HG02798 (cell line): ENCODE results near the gene SPIB.
"Not testable (repeated sequence)": the region's sequence is repeated elsewhere in the genome, so short reads cannot be mapped to it uniquely, and the experiment has no call there.

Experiments
- ATAC-seq: cut with Tn5 transposase; IDR thresholded peaks from one replicate; pipeline ENCODE4 v1.9.1; 2021; ENCODE audit warnings: mild to moderate bottlenecking; ENCODE audit not compliant: unreplicated experiment, poor library complexity

SPIB gene

DNA sequence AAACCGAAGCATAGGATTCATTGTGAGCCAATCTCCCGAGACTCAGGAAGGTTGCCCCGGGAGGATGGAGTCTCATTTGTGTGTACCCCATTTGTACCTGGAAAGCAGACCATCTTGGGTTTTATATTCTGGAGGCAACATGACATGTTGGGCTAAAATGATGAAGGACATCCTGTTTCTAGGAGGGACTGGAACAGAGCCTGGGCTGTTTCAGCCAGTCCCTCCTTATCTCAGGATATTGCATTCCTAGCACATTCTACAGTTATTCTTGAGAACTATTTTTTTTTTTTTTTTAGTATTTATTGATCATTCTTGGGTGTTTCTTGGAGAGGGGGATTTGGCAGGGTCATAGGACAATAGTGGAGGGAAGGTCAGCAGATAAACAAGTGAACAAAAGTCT, 28.4 kb upstream of the SPIB start:
- ATAC-seq, result not testable (repeated sequence)

DNA sequence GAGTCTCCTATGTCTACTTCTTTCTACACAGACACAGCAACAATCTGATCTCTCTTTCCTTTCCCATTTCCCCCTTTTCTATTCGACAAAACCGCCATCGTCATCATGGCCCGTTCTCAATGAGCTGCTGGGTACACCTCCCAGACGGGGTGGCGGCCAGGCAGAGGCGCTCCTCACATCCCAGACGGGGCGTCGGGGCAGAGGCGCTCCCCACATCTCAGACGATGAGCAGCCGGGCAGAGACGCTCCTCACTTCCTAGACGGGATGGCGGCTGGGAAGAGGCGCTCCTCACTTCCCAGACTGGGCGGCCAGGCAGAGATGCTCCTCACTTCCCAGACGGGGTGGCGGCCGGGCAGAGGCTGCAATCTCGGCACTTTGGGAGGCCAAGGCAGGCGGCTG, 27.8 kb upstream of the SPIB start:
- not testable (repeated sequence) for ATAC-seq

DNA sequence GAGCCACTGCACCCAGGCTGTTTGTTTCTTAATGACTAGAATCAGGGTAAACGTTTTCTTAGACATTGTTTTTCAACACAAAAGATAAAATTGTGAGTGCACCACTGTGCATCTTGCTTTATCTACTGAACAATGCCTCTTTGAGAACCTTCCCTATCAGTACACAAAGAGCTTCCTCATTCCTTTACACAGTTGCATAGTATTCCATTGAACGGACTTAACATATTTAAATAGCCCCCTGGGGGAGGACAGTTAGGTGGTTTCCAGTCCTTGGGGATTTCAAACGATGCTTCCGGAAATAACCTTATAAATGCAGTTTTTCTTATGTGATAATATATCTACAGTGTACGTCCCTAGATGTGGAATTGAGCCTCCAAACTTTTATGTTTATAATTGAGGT, 26.0 kb upstream of the SPIB start:
- no peak for ATAC-seq

DNA sequence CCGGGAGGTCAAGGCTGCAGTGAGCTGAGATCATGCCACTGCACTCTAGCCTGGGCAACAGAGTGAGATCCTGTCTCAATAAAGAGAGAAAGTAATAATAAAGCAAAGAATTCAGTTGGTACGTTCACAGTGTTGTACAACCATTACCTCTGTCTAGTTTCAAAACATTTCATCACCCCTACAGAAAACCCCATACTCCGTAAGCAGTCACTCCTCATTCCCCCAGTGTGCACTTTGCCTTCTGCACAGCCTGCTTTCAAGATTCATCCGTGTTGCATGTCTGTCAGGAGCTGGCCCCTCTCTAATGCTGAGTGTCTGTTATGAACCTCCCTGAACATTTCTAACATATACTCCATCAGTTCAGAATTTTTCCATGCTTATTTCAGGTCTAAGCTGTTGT, 25.1 kb upstream of the SPIB start:
- ATAC-seq, result no peak

DNA sequence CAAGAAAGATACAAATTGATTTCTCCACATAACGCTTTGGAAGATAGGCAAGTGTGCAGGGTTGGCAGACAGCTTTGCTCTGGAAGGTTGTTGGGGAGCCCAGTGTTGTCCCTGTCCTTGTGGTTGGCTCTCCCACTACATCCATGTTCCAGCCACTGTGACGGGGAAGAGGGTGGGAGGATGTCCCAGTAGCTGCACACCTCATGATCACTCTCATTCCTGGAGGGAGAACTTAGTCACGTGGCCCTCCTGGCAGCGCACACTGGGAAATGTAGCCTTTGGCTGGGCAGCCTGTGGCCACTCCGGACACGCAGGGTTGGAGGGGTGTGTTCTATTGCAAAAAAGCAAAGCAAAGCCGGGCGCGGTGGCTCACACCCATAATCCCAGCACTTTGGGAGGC, 24.7 kb upstream of the SPIB start:
- ATAC-seq, result no peak

DNA sequence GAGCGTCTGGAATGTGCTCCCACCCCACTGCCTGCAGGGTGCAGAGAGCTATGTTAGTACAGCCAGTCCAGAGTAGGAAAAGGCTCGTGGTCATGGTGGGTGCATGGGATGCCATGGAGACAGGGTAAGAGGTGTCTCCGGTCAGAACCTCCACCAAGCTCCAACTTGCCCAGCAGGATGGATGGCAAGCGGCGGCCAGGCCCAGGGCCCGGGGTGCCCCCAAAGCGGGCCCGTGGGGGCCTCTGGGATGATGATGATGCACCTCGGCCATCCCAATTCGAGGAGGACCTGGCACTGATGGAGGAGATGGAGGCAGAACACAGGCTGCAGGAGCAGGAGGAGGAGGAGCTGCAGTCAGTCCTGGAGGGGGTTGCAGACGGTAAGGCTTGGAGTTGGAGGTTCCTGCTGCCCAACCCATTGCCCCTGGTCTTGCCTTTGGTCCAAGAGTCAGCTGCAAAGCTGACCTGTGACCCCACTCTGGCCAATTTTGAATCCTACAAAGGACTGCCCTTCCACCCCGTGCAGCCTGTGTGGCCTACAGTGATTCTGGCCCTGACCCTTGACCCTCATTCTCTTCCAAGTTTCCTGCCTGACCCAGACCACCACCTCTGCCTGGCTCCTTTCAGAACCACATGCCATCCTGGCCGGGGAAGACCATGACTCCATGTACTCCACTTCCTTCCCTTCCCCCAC, 19.9 kb upstream of the SPIB start:
- no peak for ATAC-seq

DNA sequence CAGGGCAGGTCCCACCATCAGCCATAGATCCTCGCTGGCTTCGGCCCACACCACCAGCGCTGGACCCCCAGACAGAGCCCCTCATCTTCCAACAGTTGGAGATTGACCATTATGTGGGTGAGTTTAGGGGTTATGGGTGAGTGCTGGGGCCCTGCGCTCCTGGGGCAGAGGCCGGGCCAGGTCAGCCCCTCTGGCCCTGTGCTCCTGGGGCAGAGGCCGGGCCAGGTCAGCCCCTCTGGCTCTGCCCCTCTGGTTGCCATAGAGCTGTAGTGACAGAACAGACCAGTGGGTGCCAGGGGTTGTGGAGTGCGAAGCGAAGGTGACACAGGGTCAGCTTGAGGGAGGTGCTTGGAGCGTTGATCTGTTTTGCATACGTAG, 19.4 kb upstream of the SPIB start:
- ATAC-seq, result no peak

DNA sequence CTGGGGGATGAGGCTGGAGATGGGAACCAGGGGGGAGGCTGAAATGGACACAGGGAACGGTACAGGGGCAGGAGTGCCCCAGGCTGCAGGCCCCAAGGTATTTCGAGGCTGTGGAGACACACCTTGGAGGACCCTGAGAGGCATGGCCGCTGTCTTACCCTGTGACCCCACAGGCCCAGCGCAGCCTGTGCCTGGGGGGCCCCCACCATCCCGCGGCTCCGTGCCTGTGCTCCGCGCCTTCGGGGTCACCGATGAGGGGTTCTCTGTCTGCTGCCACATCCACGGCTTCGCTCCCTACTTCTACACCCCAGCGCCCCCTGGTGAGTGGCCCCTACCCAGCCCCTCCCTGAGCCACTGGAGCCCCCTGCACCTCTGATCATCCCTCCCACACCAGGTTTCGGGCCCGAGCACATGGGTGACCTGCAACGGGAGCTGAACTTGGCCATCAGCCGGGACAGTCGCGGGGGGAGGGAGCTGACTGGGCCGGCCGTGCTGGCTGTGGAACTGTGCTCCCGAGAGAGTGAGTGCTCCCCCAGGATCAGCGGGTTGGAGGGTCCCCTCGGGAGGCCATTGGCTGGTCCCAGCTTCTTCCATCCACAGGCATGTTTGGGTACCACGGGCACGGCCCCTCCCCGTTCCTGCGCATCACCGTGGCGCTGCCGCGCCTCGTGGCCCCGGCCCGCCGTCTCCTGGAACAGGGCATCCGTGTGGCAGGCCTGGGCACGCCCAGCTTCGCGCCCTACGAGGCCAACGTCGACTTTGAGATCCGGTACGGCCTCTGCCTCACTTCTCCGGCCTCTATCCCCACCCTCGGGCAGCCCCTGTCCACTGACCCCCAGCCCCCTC, 16.9 kb upstream of the SPIB start:
- no peak for ATAC-seq

DNA sequence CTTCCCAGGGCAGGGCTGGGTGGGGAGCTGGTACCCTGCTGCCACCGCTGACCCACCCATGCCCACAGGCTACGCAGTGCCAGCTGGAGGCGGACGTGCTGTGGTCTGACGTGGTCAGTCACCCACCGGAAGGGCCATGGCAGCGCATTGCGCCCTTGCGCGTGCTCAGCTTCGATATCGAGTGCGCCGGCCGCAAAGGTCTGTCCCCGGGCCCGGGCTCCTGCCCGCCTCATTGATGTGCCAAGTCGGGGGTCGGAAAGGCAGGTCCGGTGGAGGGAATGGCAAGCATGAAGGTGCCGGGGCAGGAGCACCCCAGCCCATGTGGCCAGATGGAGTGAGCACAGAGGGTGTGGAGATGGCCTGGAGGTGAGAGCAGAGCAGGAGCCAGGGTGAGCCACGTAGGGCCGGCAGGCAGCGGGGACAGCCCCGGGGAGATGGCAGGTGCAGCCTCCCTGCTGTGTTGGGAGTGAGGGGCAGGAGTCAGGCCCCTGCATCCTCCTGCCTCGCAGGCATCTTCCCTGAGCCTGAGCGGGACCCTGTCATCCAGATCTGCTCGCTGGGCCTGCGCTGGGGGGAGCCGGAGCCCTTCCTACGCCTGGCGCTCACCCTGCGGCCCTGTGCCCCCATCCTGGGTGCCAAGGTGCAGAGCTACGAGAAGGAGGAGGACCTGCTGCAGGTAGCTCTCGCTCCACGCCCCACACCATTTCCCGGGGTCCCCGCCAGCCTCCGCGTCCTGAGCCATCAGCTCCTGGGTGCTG, 16.0 kb upstream of the SPIB start:
- no peak for ATAC-seq

DNA sequence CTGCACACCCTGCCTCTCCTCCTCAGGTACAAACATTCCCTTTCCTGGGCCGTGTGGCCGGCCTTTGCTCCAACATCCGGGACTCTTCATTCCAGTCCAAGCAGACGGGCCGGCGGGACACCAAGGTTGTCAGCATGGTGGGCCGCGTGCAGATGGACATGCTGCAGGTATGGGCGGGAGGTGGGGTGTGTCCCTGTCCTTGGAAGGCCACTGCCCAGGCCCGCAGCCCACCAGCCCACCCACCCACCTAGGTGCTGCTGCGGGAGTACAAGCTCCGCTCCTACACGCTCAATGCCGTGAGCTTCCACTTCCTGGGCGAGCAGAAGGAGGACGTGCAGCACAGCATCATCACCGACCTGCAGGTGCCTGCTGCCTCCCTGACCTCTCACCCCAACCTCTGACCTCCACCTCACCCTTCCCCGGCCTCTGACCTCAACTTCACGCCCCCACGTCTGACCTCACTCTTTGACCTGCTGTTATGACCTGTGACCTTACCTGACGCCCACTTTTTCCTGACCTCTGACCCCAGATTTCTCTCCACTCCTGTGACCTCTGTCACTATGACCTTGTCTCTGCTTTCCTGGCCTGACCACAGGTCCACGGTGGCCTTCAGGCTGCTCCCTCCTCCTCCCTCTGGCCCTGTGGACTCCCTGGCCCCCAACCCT, 12.4 kb upstream of the SPIB start:
- no peak for ATAC-seq

DNA sequence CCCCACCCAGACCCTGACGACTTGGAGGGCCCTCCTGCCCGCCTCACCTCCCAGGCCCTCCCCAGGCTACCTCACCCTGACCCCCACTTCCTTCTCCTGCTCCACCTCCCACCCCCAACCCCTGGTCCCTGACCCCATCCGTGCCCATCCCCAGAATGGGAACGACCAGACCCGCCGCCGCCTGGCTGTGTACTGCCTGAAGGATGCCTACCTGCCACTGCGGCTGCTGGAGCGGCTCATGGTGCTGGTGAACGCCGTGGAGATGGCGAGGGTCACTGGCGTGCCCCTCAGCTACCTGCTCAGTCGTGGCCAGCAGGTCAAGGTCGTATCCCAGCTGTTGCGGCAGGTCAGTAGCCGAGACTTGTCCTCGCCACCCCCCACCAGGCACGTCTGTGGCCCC, 11.9 kb upstream of the SPIB start:
- no peak for ATAC-seq

DNA sequence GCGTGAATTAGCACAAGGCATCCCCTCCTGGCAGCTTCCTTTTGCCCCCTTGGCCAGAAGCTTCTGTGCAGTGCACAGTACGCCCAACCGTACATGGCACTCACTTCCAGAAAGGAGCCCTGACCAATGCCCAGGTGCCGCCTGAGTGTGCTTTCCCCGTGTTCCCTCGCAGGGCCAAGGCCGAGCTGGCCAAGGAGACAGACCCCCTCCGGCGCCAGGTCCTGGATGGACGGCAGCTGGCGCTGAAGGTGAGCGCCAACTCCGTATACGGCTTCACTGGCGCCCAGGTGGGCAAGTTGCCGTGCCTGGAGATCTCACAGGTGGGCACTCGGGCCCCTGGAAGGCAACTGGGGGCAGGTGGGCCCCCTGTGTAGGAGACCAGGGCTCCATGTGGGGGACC, 9.4 kb upstream of the SPIB start:
- no peak for ATAC-seq

DNA sequence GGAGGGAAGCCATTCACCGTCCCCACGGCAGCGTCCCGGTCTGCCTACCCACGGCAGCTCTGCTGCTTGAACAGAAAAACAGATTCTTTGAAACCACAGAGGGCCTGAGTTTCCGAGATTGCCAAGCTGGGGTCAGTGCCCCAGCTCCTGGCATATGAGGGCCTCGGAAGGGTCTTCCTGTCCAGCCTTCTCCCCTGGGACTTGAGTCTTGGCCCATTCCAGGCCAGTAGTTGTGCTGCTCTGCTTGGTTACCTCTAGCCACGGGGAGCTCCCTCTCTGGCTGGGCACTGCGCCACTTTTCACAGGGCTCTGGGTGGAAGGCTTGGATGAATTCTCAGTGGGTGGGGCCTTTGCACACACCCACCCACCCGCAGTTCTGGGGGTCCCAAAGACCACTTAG, 8.6 kb upstream of the SPIB start:
- ATAC-seq, result no peak

DNA sequence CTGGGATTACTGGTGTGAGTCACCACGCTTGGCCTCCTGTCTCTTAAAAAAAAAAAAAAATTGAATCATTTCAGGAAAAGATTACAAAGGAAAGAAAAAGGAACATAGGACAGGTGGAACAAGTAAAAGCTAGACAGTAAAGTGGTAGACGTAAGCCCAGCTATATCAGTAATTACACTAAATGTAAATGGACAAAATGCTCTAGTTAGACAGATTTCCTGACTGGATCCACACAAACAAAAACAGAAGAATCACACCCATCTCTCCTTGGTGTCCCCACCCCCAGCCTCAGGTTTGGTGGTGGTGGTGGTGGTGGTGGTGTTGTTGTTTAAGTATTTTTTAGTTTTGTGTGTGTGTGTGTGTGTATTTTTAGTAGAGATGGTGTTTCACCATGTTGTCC, 6.3 kb upstream of the SPIB start:
- ATAC-seq, result no peak

DNA sequence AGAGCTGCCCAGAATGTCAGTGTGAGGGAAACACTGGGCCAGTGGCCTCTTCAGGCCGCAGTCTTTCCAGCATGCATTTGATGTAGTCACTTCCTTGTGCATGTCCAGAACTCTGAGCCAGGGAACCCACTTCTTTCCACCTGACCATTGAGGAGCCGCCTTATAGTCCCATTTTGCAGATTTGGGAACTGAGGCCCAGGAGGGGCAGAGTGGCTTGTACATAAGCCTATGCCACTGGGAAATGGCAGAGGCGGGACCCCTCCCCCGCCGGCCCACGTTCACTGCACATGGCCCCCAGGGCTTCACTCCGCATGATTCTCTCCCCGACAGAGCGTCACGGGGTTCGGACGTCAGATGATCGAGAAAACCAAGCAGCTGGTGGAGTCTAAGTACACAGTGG, 5.6 kb upstream of the SPIB start:
- ATAC-seq, result no peak

DNA sequence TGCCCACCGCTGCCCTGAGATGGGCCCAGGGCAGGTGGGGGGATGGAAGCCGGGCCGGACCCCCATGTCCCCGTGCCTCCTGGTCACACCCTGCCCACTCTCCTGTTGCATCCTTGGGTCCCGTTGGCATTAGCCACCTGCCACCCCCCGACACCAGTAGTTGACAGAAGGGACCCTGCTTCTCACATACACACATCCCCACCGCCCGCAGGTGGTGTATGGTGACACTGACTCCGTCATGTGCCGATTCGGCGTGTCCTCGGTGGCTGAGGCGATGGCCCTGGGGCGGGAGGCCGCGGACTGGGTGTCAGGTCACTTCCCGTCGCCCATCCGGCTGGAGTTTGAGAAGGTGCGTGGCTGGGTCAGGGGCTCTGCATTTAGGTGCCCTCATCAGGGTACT, 5.2 kb upstream of the SPIB start:
- ATAC-seq, result no peak

DNA sequence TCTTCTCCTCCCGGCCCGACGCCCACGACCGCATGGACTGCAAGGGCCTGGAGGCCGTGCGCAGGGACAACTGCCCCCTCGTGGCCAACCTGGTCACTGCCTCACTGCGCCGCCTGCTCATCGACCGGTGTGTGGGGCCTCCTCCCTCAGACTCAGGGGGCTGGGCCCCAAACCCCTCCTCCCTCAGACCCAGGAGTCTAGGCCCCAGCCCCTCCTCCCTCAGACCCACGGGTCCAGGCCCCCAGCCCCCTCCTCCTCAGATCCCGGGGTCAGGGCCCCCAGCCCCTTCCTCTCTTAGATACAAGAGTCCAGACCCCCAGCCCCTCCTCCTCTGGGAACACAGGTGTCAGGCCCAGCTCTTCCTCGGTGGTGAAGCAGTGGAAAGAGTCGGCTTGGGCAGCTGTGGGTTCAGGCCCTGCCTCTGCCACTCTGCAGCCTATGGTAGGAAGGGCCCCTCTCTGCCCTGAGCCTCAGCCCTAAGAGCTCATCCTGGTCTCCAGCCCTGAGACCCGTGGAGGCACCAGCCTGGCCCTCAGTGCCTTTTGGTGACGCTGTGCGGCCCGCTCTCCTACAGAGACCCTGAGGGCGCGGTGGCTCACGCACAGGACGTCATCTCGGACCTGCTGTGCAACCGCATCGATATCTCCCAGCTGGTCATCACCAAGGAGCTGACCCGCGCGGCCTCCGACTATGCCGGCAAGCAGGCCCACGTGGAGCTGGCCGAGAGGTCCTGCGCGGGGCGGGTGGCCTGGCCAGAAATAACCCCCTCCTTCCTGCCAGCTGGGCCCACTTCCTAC, 3.7 kb upstream of the SPIB start:
- ATAC-seq, result peak; percentile 41

DNA sequence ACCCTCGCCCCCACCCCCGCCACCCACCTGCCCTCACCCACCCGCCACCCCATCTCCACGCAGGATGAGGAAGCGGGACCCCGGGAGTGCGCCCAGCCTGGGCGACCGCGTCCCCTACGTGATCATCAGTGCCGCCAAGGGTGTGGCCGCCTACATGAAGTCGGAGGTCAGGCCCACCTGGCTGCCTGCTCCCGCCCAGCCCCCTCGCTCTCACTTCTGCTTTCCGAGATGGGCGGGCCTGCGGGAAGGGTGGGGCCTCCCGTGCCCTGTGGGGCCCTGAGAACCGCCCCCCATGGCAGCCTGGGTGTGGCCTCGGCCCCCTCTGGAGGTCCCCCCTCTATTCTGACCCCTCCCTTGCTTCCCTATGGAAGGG, 3.1 kb upstream of the SPIB start:
- peak; percentile 63 for ATAC-seq

DNA sequence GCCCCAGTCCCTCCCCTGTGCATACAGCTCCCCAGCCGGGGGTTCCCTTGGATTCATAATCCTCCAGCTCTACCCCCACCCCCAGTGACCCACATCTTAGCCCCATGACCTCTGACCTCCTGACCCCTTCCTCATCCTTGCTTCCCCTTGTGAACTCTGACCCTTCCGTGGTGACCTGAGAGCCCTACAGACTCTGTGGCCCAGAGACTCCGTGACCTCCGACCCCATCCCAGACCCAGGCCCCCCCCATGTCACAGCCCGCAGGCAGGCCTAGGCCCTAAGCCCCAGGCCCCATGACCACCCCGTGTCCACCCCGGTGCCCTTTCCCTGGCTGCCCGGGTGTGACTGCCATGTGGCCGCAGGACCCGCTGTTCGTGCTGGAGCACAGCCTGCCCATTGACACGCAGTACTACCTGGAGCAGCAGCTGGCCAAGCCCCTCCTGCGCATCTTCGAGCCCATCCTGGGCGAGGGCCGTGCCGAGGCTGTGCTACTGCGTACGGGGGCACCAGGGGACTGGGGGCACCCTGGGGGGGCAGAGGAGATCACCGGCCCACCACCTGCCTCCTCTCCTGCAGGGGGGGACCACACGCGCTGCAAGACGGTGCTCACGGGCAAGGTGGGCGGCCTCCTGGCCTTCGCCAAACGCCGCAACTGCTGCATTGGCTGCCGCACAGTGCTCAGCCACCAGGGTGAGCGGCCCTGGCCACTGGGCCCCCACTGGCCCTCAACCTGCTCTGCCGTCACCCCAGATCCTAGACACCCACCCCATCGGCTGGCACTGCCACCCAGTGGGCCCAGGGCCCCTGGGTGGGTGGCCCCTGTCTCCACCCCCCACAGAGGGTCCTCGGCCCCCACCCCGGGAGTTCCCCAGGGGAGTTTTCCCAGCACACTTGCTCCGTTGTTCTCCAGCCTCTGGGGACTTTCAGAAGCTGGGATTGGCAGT, 2.4 kb upstream of the SPIB start:
- ATAC-seq, result no peak
